ENCODE results near the gene POP4.
"Not testable (repeated sequence)": the region's sequence is repeated elsewhere in the genome, so short reads cannot be mapped to it uniquely, and the experiment has no call there.

Gene POP4

DNA sequence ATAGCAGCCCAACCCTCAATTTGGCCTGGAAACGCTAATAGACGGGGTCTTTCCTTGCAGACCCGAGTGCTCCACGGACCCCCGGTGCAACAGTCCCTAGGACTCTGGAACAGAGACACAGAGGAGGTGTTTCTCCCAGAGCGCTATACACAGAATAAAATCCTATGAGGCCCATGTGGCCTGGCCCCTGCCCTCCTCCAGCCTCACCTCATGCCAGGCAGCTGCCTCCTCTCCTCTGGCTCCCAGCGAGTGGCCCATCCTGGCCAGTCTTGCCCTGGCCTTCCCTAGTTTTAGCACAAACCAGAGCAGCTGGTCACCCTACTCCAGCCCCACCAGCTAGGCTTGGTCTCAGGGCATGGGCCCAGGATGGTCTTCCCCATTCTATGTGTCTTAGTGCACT is 20.3 kb downstream of the POP4 start:
- DNase-seq (ENCODE audit: low read depth) = no peak
- H3K4me3 ChIP-seq (ENCODE audit: low read depth, low read length) = no peak overlapping the region

DNA sequence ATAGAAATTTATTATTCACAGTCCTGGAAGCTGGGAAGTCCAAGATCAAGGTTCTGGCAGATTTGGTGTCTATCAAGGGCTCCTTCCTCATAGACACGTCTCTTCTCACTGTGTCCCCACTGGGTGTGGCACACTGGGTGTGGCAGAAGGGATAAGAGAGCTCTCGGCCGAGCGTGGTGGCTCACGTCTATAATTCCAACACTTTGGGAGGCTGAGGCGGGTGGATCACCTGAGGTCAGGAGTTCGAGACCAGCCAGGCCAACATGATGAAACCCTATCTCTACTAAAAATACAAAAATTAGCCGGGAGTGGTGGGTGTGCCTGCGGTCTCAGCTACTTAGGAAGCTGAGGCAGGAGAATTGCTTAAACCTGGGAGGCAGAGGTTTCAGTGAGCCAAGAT is 20.7 kb downstream of the POP4 start:
- not testable (repeated sequence) for DNase-seq (ENCODE audit: low read depth); H3K4me3 ChIP-seq (ENCODE audit: low read depth, low read length)

DNA sequence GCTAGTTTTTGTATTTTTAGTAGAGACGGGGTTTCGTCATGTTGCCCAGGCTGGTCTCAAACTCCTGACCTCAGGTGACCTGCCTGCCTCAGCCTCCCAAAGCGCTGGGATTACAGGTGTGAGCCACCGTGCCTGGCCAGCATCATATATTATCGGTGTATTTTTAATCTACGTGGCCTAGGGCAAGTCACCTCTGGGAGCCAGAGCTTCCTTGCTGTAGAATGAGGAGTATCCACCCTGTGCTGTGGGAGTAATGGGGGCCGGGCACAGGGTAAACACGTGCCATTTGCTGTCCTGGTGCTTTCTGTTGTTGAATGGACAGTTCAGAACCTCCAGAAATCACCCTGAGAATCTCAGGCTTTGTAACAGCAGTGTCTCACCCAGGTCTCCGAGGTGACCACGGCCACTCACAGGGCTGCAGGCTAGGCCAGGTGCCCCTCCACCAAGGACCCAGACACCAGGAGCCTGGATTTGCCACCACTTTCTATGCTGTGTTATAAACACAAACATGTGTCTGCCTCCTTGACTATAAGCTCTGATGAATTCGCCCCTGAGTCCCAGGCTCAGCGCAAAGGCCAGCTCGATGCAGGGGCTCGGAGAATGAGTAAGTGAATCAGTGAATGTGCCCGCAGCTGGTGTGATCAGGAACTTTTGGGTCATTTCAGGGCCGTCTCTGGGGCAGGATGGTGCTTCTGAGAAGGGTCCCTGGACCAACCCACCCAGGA is 22.7 kb downstream of the POP4 start:
- no peak for DNase-seq (ENCODE audit: low read depth)
- no peak overlapping the region for H3K4me3 ChIP-seq (ENCODE audit: low read depth, low read length)

DNA sequence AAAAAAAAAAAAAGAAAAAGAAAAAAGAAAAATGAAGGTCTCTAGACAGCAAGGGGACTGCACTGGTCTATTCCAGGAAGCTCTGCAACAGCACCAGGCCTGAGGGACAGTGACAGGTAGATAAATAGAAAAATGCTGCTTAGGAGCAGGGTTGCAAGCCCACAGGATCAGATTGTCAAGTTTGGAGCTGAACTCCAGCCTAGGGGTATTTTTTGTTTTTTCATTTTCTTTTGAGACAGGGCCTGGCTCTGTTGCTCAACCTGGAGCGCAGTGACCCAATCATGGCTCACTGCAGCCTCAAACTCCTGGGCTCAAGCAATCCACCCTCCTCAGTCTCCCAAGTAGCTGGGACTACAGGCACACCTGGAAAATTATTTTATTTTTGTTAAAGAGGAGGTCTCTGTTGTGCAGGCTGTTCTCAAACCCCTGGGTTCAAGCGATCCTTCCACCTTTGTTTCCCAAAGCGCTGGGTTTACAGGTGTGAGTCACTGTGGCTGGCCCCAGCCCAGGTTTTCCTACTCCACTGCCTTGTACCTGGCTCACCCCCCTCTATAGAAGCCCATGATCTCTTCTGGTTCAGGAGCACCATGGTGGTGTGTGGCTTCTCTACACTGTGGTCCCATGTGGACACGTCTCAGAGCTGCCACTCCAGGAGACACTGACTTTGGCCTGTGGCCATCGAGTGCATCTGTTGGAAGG is 23.9 kb downstream of the POP4 start:
- DNase-seq (ENCODE audit: low read depth) = no peak
- no peak overlapping the region for H3K4me3 ChIP-seq (ENCODE audit: low read depth, low read length)

DNA sequence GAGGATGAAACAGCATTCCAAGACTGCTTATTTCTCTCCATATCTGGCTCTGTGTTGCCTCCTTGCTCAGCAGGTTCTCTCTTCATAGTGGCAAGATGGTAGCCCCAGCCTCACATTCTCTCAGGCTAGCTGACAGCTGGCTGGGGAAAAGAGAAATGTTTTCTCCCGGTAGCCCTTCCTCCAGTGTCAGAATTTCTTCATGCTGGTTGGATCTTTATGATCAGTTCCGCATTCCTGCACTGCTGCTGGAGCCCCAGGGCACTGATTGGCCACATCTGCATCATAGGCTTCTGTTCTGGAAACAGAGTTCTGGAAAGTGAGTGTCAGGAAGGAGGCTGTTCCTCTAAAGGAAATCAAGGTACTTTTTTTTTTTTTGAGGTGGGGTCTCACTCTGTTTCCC is 24.6 kb downstream of the POP4 start:
- no peak overlapping the region for H3K4me3 ChIP-seq (ENCODE audit: low read depth, low read length)
- no peak for DNase-seq (ENCODE audit: low read depth)

DNA sequence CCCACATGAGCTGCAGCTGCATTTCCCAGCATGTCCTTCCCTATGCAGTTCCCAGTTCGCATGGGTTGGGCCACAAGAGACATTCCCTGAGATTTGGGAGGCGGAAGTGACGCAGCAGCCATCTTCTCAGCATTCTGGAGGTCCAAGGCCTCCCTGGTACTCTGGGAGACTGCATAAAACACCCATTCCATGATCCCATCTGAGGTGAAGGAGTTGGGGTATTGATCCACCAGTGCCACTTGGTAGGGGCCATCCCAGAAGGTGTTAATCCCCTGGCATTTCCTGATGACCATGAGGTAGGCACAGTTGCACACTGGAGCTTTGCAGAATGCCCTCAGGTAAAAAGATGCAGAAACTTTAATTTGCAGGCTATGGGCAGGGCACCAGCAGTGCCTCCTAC is 25.4 kb downstream of the POP4 start:
- no peak overlapping the region for H3K4me3 ChIP-seq (ENCODE audit: low read depth, low read length)
- no peak for DNase-seq (ENCODE audit: low read depth)

DNA sequence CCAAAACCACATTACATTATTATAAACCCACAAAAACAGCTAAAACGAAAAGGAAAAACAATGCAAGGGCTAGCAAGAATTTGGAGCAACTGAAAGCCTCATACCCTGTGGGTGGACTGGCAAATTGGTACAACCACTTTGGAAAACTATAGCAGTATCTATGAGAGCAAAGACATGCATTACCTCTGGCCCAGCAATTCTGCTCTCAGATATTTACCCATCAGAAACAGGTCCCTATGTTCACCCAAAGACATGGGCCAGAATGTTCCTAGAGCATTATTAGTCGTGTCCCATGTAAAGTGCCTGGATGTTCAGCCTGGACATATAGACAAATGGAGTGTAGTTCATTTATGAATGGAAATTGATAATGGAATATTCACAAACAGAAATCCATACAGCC is 27.9 kb downstream of the POP4 start:
- no peak for DNase-seq (ENCODE audit: low read depth)
- no peak overlapping the region for H3K4me3 ChIP-seq (ENCODE audit: low read depth, low read length)

DNA sequence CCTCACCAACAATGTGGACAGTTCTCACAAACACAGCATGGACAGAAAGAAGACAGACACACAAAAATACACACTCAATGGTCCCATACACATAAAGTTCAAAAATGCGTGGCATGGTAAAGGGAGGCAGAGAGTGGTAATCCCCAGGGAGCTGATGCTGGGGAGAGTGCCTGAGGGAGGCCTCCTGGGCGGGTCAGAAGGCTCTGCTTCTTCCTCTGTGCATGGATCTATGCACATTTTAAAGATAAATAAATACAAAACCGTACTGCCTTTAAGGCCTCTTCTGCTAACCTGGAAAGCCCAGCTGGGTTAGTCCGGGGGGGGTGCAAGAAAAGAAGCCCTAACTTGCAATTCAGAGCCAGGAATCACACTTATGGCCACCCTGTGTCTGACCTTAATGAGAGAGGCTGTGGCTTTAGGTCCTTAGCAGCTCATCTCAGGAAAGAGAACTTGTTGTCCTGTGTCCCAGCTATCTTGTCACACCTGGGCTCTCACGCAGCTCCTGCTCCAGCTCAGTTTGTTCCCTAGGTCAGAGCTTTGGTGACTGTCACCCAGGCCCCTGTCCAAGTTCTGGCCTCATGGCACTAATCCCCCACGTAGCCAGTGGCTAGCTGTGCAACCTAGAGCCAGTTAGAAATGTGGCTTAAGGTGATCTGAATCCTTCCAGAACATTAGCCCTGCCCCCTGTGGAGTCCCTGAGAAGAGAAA is 28.5 kb downstream of the POP4 start:
- H3K4me3 ChIP-seq (ENCODE audit: low read depth, low read length) = no peak overlapping the region
- DNase-seq (ENCODE audit: low read depth) = no peak

DNA sequence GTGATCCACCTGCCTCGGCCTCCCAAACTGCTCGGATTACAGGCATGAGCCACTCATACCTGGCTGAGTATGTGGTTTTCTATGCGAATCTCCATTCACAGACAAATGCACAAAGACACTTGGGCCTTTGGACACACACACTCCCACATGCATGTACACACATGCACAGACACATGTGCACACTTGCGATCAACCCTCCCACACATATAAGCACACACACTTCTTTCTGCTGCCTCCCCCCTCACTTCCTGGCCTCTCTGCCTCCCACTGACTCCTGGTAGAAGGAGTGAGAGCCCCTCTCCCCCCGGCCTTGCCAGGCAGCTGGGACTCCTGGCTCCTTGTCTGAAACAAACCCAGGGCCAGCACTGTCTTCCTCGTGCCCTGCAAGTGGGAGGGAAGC is 29.9 kb downstream of the POP4 start:
- H3K4me3 ChIP-seq (ENCODE audit: low read depth, low read length) = no peak overlapping the region
- no peak for DNase-seq (ENCODE audit: low read depth)

DNA sequence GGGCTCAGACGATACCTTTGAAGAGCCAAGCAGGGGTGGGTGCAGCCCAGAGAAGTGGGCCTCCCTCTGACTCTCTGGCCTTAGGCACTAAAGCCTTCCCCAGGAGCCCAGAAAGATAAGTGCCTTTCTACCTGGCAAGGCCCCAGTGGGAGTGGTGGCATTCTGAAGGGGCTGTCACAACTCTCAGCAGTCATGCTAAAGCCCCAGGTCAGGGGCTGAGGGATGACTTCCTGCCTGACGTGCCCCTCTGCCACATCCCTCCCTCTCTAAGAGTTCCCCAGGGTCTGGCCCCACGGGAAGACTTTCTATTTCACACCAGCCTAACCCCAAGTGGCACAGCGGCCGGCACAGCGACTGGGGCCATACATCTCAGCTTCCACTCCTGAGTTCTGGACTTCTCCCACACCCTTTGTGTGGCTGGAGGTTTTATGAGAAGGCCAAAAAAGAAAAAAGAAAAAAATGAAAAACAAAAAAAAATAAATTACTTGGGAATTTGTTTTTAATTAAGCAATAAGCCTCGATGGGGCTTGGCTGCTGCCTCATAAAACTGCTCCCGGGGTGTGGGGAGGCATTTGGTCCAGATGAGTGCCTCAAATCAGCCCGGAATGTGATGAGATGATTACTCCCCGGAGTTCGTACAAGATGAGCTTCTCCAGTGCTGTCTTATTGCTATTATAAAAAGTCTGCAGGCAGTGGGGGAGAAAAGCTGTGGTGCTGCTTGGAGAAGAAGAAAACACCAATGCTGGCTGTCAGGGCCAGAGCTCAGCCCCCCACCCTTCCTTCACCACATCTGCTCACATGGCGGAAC is 30.7 kb downstream of the POP4 start:
- no peak overlapping the region for H3K4me3 ChIP-seq (ENCODE audit: low read depth, low read length)
- no peak for DNase-seq (ENCODE audit: low read depth)

DNA sequence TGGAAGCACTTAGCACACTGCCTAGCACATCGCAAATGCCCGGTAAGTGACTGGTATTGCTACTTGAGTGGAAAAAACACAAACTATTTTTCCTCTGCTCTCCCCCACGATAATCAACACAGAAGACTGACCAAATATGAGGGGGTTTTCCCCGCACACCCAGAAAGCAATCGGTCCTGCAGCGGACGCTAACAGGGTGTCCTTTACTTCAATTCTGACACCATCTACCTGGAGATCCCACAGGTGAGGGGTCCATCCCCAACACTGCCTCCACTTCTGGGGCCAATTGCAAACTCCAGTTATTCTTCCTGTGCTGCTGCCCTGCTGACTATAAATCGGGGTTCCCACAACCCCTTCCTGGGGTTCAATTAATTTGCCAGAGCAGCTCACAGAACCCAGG is 33.0 kb downstream of the POP4 start:
- no peak overlapping the region for H3K4me3 ChIP-seq (ENCODE audit: low read depth, low read length)
- no peak for DNase-seq (ENCODE audit: low read depth)

DNA sequence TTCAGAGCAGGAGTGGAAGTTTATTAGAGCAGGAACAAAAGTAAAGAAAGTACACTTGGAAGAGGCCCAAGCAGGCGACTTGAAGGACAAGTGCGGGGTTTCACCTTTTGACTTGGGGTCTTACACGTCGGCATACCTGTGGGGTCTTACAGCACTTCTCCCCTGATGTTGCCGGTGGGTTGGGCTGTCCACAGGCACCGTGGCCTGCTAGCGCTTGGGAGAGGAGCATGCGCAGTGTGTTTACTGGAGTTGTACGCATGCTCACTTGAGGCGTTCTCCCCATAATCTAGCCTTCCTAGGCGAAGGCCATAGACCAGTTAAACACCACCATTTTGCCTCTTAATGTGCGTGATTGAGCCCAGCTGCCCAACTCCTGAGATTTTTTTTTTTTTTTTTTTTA is 34.1 kb downstream of the POP4 start:
- no peak for DNase-seq (ENCODE audit: low read depth)
- no peak overlapping the region for H3K4me3 ChIP-seq (ENCODE audit: low read depth, low read length)

DNA sequence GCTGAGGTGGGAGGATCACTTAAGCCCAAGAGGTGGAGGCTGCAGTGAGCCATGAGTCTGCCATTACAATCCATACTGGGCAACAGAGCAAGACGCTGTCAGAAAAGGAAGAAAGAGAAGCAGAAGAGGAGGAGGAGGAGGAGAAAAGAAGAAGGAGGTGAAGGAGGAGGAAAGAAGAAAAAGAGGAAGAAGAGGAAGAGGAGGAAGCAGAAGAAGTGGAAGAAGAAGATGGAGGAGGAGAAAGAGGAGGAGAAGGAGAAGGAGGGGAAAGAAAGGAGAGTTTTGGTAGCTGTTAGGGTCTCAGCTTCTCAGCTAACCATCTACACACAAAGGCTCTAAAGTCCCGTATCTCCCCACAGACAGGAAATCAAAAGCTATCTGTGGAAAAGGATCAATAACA is 35.5 kb downstream of the POP4 start:
- H3K4me3 ChIP-seq (ENCODE audit: low read depth, low read length) = no peak overlapping the region
- DNase-seq (ENCODE audit: low read depth) = no peak

DNA sequence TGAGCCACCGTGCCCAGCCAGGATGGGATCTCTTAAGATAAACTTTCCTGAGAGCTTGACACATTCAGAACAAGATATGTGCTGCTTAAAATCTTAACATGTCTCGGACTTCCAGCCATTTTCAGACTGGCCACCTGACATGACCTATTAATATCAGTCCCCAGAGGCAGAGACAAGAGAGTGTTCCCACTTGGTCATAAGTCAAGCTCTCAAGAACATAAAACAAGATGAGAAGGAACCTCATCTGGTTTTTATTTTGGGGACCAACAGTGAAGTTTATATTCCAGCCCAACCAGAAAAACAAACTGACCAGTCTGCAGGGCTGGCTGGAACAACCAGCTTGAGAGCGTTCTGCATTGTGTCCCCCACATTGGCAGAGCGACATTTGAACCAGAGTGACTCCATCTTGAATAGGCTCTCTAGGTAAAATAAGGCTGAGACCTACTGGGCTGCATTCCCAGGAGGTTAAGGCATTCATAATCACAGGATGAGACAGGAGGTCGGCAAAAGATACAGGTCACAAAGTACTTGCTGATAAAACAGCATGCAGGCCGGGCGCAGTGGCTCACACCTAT is 37.4 kb downstream of the POP4 start:
- DNase-seq (ENCODE audit: low read depth) = no peak
- H3K4me3 ChIP-seq (ENCODE audit: low read depth, low read length) = no peak overlapping the region

DNA sequence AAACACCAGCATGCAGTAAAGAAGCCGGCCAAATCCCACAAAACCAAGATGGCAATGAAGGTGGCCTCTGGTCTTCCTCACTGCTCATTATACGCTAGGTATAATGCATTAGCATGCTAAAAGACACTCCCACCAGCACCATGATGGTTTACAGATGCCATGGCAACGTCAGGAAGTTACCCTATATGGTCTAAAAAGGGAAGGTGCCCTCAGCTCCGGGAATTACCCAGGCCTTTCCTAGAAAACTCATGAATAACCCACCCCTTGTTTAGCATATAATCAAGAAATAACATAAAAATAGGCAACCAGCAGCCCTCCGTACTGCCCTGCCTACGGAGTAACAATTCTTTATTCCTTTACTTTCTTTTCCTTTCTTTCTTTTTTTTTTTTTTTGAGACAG is 38.1 kb downstream of the POP4 start:
- no peak for DNase-seq (ENCODE audit: low read depth)
- H3K4me3 ChIP-seq (ENCODE audit: low read depth, low read length) = no peak overlapping the region

DNA sequence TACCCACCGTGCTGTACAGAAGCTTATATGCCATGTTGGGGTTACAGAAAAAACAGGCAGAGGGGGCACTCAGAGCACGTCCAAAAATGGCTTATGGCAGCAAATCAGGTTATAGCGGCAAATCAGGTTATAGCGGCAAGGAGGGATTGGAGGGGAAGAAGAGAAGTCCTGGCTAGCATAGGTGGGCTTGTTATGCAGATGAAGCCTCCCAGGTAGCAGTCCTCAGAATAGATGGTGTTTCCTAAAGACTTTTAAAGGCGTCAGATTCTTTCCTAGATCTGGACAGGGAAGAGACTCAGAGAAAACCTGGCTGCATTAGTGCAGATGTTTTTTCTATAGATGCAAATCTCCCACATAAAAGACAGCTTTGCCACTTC is 39.4 kb downstream of the POP4 start:
- no peak for DNase-seq (ENCODE audit: low read depth)
- no peak overlapping the region for H3K4me3 ChIP-seq (ENCODE audit: low read depth, low read length)

DNA sequence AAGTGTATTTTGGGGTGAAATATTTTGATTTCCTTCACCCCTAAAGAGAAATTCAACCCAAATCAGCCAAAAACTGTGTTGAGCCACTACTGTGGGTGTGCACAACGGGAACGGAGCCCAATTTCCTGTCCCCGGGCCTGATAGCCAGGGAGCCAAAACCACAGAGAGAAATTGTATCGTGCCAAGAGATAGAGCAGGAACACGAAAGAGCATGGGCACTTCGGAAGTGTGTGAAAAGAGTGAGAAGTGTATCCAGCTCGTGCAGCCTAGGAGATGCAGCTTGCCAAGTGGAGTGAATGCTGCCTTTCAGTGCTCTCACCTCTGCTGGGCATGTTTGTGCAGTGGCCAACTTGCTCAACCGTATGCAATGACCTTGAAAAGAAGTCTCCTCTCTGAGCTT is 39.8 kb downstream of the POP4 start:
- DNase-seq (ENCODE audit: low read depth) = no peak
- H3K4me3 ChIP-seq (ENCODE audit: low read depth, low read length) = no peak overlapping the region

DNA sequence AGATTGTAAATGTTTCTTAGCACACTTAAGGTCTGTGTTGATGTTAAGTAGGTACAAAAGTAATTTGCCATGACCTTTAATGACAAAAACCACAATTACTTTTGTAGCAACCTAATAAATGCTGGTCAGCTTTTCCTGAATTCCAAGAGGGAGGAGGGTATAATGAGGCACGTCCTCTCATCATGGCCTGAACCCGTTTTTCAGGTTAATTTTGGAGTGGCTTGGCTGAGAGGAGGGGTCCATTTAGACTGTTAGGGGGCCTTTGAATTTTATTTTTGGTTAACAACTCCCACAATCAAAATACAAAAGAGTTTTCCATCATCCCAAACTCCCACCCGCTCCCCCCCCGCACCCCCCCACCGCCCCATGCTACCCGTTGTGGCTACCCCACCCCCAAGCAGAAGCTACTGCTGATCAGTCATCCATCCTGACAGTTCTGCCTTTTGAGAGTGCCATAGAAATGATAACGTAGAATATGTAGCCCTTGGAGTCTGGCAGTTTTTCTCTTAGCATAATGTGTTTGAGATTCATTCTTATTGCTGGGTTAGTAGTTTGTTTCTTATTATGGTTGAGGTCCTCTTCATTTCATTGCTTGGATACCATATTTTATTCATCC is 44.8 kb downstream of the POP4 start:
- no peak for DNase-seq (ENCODE audit: low read depth)
- no peak overlapping the region for H3K4me3 ChIP-seq (ENCODE audit: low read depth, low read length)

DNA sequence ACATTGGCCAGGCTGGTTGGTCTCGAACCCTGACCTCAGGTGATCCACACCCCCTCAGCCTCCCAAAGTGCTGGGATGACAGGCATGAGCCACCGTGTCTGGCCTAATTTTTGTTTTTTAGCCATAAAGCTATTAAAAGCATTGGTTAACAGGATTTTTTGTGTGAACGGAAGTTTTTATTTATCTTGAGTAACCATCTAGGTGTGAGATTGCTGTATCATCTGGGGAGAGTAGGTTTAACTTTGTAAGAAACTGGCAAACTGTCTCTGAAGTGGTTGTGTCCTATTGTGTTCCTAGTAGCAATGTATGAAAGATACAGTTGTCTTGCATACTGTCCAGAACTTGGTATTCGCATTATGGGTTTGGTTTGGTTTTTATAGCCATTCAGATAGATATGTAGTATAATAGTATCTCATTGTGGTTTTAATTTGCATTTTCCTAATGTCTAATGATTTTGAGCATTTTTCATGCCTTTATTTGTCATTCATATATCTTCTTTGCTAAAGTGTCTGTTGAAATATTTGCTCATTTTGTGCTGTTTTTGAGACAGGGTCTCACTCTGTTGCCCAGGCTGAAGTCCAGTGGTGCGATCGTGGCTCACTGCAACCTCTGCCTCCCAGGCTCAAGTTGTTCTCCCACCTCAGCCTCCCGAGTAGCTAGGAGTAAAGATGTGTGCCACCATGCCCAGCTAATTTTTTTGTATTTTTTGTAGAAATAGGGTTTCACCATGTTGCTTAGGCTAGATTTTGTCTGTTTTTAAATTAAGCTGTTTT is 45.7 kb downstream of the POP4 start:
- no peak overlapping the region for H3K4me3 ChIP-seq (ENCODE audit: low read depth, low read length)
- DNase-seq (ENCODE audit: low read depth) = no peak
